Esophagus squamous epithelium (tissue), 5 donors: Measurements from ENCODE around the gene GUCY2F. TPM values are rescaled to one million over a fixed set of nuclear protein-coding genes. Genes with fewer than 3 reads are reported as not detected.

Source experiments
- DNase-seq: peaks from one replicate; lab custom pipeline; 2025; lab: John Stamatoyannopoulos, UW
- H3K27ac ChIP-seq, 4 donors: fragments of 200-600 bp; sonication (generic); one replicate each; pipeline ENCODE4 v1.5.1; 2016 to 2019; ENCODE audit warnings: mild to moderate bottlenecking in 1 of 4
- H3K27me3 ChIP-seq, 4 donors: fragments of 200-600 bp; sonication (generic); 1 replicate in 3 of 4; 2 replicates in 1 of 4; pipeline versions ENCODE4 v1.5.1 to v1.6.0; 2017 to 2021; ENCODE audit warnings: antibody characterized with exemption in 1 of 4
- H3K36me3 ChIP-seq, 3 donors: fragments of 200-600 bp; sonication (generic); one replicate each; pipeline ENCODE4 v1.5.1; 2016 to 2019
- H3K4me1 ChIP-seq, 3 donors: fragments of 200-600 bp; sonication (generic); one replicate each; pipeline ENCODE4 v1.5.1; 2017 to 2019
- H3K4me3 ChIP-seq, 4 donors: fragments of 200-600 bp; sonication (generic); 1 replicate in 3 of 4; 2 replicates in 1 of 4; pipeline ENCODE4 v1.5.1; 2016 to 2019; ENCODE audit warnings: mild to moderate bottlenecking in 2 of 4, moderate library complexity in 1 of 4
- H3K9me3 ChIP-seq, 3 donors: fragments of 200-600 bp; sonication (generic); one replicate each; pipeline ENCODE4 v1.5.1; 2016 to 2019
- CTCF ChIP-seq, 6 experiments: fragments of 450-650 bp in 4 of 6; fragments of 200-600 bp in 2 of 6; sonication (generic) in 2 of 6; IDR thresholded peaks; one replicate each; pipeline ENCODE4 v1.5.1; 2016 to 2019; ENCODE audit warnings: antibody characterized with exemption in 6 of 6, mild to moderate bottlenecking in 4 of 6, moderate library complexity in 4 of 6
- POLR2A ChIP-seq, 4 donors: fragments of 450-650 bp; IDR thresholded peaks; one replicate each; pipeline ENCODE4 v1.6.1; 2017; ENCODE audit warnings: antibody characterized with exemption in 4 of 4, mild to moderate bottlenecking in 4 of 4, moderate library complexity in 3 of 4
- WGBS, 2 donors: methylation state at CpG; one replicate each; pipeline ENCODE4 v1.1.5; 2018; 5-methylcytosine and 5-hydroxymethylcytosine counted together
- intact Hi-C: fragments of 100-400 bp; cut with DNase I; formaldehyde crosslinking; loops from one replicate; pipeline ENCODE4 v1.15.0; 2022
- total RNA-seq, 4 donors: library from RNA; depleted of rRNA; stranded (reverse); fragments of >200 nt; gene quantifications; one replicate each; pipeline ENCODE4 v1.1.0, GENCODE V29; 2016
- donor health status: DM: yes; HTN: yes; CAD: no.

Gene GUCY2F
- total RNA-seq, 4 donors from 2014 or later = not detected

GRCh38 chrX:109374262-109374960 is 107.5 kb downstream of the GUCY2F start:
- whole genome bisulfite sequencing, 2 donors = 0 to 61% methylated on average over 1 of the region's 1 CpG
- H3K27me3 ChIP-seq = no peaks in the 10 kb centered on the region
- intact Hi-C loops = no loop called here
- DNase-seq = no peak
- no peak overlapping the region for H3K27ac ChIP-seq
- no peaks in the 10 kb centered on the region for H3K9me3 ChIP-seq
- no peaks in the 10 kb centered on the region for H3K36me3 ChIP-seq
- TF ChIP-seq CTCF (IDR thresholded peaks at IDR 0.05) (no peak), POLR2A (IDR thresholded peaks at IDR 0.05) (no peak)
- no peak overlapping the region for H3K4me3 ChIP-seq
- H3K4me1 ChIP-seq = no peaks in the 10 kb centered on the region

GRCh38 chrX:109373468-109373867 is 108.4 kb downstream of the GUCY2F start:
- intact Hi-C loops = no loop called here
- TF ChIP-seq POLR2A (IDR thresholded peaks at IDR 0.05) = no peak
- no peak for TF ChIP-seq CTCF (IDR thresholded peaks at IDR 0.05)

GRCh38 chrX:109372716-109373115 is 109.2 kb downstream of the GUCY2F start:
- no peaks in the 10 kb centered on the region for H3K9me3 ChIP-seq
- no peaks in the 10 kb centered on the region for H3K36me3 ChIP-seq
- no peak overlapping the region for H3K4me3 ChIP-seq
- intact Hi-C loops = no loop called here
- 55 to 57% methylated on average over 2 of the region's 2 CpGs for WGBS, 2 donors
- no peak overlapping the region for H3K27ac ChIP-seq
- no peak for TF ChIP-seq POLR2A (IDR thresholded peaks at IDR 0.05)
- TF ChIP-seq CTCF (IDR thresholded peaks at IDR 0.05) = no peak
- DNase-seq = no peak
- no peaks in the 10 kb centered on the region for H3K4me1 ChIP-seq
- no peaks in the 10 kb centered on the region for H3K27me3 ChIP-seq

More at GRCh38 chrX:109373468-109373867, 108.4 kb downstream of the GUCY2F start:
- Histone ChIP-seq H3K27ac (no peak overlapping the region), H3K36me3 (no peaks in the 10 kb centered on the region), H3K9me3 (no peaks in the 10 kb centered on the region), H3K27me3 (no peaks in the 10 kb centered on the region), H3K4me3 (no peak overlapping the region), H3K4me1 (no peaks in the 10 kb centered on the region)
- 60 to 89% methylated on average over 1 to 2 of the region's 2 CpGs for WGBS, 2 donors
- DNase-seq = no peak

GRCh38 chrX:109372291-109372690 is 109.6 kb downstream of the GUCY2F start:
- Histone ChIP-seq H3K4me3 (no peak overlapping the region), H3K9me3 (no peaks in the 10 kb centered on the region), H3K36me3 (no peaks in the 10 kb centered on the region), H3K27ac (no peak overlapping the region), H3K4me1 (no peaks in the 10 kb centered on the region), H3K27me3 (no peaks in the 10 kb centered on the region)
- no peak for DNase-seq
- WGBS, 2 donors = 11 to 27% methylated on average over 1 of the region's 1 CpG
- TF ChIP-seq CTCF (IDR thresholded peaks at IDR 0.05) (no peak), POLR2A (IDR thresholded peaks at IDR 0.05) (no peak)
- intact Hi-C loops = no loop called here

- H3K36me3 ChIP-seq = no peaks in the 10 kb centered on the region
- no peak for DNase-seq
- no peak for TF ChIP-seq POLR2A (IDR thresholded peaks at IDR 0.05)
- no peak for TF ChIP-seq CTCF (IDR thresholded peaks at IDR 0.05)
- H3K9me3 ChIP-seq = peaks cover 0 to 9% (median 0%) of the 10 kb centered on the region in 3 donors
- H3K4me1 ChIP-seq = no peaks in the 10 kb centered on the region
- peaks cover 0 to 10% (median 0%) of the 10 kb centered on the region in 4 donors for H3K27me3 ChIP-seq
- no peak overlapping the region for H3K27ac ChIP-seq
- no peak overlapping the region for H3K4me3 ChIP-seq
- WGBS, 2 donors = 55 to 60% methylated on average over 4 of the region's 4 CpGs
- intact Hi-C loops = no loop called here
Measured at GRCh38 chrX:109362101-109362500, 119.8 kb downstream of the GUCY2F start.
